Activated CD4-positive, alpha-beta T cell treated with anti-CD3 and anti-CD28 coated beads, Interleukin-10, Interleukin-2, amounts not matched to agents 100 ng/mL and 50 ng/mL, durations not matched to agents 16 hours and 8 hours (primary cell): ENCODE data around the gene LRRC4.

Source experiments
- DNase-seq: peaks from one replicate; pipeline ENCODE4 v3.0.0-alpha.2; 2020

Gene LRRC4

DNA sequence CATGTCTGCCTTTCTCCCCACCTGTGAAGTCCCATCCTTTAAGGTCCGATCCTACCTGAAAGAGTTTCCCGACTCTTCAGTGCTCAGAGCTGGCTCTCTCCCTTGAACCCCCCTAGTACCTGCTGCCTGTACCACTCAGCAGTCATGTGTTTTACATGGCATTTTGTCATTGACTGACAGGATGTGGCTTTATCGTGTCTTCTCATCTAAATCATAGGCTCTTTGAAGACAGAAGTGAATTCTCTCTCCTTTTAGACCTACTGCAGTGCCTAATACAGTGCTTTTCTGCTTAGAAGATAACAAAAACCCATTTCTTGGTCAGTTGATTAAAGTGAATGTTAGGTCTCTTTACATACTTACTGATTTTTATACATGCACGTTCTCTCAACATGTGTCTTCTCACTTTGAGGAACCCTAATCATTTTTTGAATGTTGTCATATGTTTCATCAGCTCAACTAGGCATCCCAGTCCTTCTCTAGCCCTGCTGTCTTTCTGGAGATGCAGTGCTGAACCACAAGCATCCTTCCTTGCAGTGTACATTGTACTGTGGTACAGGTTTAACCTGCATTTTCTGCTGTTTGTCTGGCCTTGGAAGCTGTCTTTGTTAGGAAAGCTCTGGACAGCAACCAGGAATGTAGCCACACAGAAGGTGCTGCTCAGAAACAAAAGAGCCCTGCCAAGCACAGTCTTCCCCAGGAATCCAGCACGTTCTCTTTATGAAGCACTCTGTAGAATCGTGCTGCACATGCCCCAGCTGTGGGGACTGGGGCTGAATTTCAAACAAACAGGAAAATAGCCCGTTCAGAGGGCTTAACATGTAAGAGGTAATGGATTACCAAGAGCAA, 28.1 kb upstream of the LRRC4 start:
- peak; percentile 35 for DNase-seq

DNA sequence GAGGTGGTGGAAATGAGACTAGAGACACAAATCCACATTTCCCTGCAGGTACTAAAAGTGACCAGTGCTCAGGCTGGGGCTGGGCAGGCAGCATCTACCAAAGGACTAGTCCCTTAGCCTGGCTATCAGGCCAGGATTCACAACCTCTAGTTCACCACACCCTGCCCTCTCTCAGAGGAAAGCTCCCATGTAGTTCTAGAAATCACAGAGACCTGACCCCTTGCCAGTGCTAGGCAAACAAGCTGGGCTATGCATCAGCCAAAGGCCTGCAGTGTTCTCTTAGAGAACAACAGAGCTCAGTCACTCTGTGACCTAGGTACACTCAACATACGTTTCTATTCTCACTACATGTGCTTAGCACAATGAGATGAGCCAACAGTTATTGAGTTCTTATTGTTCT, 26.7 kb upstream of the LRRC4 start:
- no peak for DNase-seq

DNA sequence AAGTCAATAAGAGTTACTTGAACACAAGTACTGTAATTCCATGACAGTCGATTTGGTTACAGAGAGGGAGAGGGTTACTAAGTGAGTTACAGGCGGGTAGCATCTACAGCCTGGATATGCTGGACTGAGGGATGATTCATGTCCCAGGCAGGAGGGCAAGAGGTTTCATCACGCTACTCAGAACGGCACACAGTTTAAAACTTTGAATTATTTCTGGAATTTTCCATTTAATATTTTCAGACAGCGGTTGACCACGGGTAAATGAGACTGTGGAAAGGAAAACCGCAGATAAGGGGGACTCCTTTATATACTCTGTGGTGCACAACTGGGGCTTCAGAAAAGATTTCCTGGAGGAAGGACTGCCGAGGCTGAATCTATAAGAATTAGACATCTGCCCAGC, 25.7 kb upstream of the LRRC4 start:
- DNase-seq = no peak

DNA sequence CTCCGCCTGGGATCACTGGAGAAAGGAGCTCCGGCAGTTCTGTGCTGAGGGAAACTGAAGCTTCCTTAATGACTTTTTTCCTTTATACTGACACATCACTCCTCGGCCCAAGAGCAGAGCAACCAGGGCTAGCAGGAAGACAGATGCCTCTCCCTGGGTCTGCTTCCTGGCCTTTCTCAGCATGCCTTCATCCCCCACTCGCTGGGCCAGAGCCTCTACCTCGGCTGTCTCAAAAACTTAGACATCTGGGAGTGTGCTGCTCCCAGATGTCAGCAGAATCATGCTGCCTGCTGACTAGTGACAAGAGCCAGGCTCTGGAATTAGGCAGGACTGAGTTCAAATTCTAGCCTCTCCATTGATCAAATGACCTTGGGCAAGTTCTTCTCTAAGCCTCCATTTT, 24.4 kb upstream of the LRRC4 start:
- DNase-seq = no peak

DNA sequence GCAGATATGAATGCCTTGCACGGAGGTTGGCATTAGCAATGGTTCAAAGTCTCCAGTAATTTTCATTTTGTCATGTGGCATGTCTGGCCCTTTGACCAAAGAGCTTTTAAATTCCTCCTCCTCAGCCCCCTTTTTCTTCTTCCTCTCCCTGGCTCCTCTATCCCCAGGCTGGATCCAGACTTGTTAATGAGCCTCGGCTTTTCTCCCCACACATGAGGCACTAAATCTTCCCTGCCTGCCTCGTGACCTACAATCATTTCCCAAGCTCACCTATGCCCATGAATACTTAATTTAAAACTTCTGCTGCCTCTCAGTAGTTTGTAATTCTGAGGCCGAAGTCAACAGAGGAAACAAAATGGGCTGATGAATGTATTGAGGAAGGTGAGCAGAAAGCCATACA, 23.3 kb upstream of the LRRC4 start:
- no peak for DNase-seq

DNA sequence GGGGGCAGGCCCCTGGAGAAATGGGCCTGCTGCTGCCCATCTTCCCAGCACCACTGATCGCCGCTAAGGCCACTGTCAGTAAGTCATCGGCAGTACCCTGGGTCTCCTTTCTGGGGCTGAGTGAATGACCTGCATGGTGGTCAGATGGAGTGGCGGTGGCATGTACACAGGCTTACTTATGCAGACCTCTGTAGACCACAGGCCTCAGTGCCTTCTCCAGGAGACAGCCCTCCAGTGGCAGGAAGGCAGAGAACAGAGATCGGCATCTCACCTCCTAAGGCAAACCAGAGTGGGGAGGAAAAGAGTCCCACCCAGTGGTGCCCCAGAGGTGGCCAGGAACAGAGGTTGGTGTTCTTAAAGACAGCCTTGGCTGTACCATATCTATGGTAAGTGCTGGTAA, 22.8 kb upstream of the LRRC4 start:
- no peak for DNase-seq

DNA sequence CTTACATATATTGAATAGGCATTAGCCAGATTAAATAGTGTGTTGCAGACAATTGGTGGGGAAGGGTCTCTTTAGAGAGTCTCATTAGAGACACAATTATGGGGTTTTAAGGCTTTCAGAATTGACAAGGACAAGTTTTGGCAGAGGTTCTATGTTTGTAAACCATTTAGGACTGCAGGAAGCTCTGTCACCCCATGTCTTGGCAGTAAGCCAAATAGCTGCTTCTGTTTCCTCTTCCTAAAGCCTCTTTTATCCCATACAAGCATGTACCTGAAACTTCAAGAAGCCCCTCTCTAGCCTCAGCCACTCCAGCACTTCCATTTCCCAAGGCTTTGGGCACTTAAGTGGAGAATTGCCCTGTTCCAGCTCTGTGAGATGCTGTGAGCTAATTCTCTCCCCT, 21.8 kb upstream of the LRRC4 start:
- DNase-seq = no peak

DNA sequence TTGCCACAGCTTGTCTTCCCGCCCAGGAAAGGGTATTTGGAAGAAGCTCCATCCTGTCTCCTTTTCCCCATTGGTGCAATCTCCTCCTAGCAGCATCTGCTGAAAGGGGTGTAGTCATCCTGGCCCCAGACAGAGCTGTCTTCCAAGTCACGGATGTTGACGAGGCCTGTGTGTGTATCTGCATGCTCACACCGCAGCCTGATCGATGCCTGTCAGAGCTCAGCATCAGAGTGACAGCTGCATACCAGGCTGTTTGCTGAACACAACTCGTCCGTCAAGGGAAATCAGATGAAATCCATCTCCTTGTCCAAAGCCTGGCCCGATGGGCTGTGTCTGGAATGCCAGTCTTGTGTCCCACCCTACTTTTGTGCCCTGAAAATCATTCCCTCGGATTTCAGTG, 21.2 kb upstream of the LRRC4 start:
- DNase-seq = no peak

DNA sequence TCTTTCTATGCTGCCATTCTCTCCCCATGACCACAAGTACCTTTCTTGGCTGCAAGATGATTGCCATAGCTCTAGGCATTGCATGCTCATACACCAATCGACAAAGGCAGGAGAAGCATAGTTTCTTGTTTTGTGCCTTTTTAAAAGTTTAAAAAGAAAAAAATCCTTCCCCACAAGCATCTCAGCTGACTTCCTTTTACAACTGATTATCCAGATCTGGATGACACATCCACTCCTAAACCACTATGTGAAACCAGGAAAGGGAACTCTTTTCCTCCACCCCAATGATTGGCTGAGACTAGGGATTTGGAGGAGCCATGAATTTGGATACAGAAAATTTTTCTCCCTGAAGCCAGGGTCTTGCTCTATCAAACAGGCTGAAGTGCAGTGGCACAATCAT, 14.5 kb upstream of the LRRC4 start:
- no peak for DNase-seq

DNA sequence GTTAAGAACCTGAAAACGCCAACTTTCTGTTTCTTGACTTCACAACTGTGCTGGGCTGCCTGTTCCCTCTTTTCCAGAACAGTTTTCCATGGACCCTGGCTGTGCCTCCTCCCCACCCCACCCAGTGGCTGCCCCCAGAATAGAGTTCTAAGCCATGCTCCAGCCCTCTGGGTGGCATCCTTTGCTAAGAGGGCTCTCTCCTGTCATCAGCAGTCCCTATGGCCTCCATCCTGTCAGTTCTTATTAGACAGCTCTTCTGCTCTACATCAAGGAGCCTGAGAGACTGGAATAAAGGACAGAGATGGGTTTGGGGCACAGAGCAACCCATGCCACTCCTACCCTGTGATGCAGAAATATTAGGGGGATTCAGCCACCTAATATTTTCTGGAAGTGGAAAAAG, 13.9 kb upstream of the LRRC4 start:
- no peak for DNase-seq

DNA sequence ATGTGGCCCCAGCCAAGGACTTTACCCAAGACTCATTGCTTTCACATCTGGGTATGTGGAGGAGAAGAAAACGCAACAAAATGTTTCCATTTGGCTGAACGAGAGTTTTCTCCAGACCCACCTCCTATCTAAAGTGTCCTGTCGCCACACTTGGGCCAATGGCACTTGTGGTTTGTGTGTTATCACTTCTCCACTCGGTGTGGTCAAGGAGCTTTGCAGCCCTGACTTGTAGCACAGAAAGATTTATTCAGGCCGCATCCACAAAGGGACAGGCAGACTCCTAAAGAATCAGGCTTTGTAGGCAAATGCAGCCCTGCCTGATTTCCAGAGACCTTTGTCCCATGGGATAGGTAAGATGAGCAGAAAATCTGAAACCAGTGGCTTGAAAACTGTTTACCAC, 12.8 kb upstream of the LRRC4 start:
- DNase-seq = no peak

DNA sequence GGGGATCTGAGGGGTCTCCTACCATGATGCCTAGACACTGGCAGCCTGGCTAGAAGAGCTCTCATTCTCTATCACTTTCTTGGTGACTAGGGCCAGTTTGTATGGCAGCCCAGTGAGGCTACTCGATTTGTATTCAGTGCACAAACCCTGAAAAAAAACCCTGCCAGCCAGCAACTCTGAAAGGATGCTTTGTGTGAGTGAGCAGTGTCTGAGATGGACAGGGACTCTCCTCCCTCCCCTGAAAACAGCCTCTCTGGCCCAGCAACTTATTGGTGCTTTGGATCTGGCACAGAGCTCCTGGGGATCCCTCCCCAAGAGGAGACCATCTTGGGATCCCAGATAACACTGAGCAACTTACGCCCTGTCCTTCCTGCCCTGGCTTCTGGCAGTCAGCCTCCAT, 10.8 kb upstream of the LRRC4 start:
- DNase-seq = no peak

DNA sequence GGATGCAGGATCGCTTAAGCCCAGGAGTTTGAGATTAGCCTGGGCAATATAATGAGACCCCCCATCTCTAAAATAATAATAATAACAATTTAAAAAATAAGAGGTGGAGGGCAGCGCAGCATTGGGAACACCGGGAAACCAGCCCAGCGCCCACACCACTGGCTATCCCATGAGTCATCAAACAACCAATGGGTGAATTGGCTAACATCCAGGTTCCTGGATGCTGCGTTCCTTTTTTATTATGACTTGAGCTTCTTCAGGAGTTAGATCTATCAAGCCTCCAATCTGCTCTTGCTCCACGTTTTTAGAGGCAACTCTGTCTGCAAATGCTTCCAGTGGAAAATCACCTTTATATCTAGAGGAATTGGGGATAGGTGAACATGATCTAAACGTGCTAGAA, 10.0 kb upstream of the LRRC4 start:
- DNase-seq = no peak

DNA sequence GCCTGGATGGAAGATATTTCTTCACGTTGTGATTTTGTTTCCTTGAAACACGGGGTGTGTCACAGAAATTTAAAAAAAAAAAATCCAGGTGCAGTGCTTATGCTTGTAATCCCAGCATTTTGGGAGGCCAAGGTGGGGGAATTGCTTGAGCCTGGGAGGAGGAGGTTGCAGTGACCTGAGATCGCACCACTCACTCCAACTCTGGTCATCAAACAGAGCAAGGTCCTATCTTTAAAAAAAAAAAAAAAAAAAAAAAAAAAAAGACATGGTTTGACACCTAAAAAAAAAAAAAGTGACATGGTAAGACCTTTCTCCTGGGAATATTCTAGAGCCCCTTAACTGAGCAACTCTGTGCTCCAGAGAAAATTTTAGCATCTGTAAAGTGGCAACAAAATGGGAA, 9.0 kb upstream of the LRRC4 start:
- no peak for DNase-seq

DNA sequence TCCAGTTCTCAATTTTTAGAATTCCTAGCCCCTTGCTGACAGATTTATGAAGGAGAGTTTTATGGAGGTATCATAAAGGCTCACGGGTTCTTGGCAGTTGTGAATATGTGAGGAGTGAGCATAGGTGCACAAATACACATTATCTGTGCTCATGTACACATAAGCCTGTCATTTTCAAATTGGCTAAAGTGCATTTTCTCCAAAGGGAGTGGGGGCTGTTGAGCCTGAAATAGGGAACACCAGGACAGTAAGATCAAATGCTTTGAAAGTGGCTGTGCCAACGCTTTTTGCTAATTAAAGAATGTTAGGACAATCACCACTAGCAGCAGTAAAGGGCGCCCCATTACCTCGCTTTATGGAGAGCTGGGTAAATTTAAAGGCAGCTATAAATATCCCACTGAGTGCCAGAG, 8.3 kb upstream of the LRRC4 start:
- no peak for DNase-seq

DNA sequence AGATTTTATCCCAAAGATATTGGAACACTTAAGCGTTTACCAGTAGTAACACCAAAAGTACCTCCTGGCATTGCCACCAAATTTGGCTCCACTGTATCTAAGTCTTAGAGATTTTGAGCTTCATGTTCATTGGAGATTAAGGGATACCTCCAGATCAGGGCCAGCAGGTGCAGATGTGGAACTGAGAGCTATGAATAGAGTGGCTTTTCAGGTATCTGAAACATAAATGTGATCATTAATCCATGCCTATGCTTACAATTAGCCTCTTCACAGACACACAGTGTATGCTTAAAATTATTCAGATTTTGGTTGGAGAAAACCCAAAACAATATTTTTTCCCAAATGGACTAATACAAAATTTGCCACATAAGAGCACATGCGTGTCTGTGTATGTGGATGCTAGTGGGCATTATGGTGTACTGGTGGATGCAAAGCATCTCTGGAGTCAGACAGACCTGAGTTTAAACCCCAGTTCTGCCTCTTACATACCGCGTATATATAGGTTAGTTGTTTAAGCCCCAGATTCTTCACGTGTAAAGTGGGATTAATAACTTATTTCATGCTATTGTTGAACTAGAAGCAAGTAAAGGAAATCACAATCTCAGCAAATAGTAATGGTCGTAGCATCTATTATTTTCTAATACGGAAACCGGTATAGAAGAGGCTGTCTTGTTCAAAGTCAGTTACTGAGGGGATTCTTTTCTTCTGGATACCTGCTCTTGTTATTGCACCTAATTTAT, 6.8 kb upstream of the LRRC4 start:
- no peak for DNase-seq

DNA sequence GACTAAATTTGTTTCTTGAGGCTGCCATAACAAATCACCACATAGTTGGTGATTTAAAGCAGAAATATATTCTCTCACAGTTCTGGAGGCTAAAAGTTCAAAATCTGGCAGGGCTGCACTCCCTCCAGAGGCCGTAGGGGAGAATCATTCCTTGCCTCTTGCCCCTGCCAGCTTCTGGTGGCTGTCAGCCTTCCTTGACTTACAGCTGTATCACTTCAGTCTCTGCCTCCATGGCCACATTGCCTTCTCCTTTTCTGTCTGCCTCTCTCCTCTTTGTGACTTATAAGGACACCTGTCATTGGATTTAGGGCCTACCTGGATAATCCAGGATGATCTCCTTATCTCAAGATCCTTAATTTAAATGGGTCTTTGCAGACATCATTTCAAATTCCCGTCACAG, 5.8 kb upstream of the LRRC4 start:
- DNase-seq = no peak

DNA sequence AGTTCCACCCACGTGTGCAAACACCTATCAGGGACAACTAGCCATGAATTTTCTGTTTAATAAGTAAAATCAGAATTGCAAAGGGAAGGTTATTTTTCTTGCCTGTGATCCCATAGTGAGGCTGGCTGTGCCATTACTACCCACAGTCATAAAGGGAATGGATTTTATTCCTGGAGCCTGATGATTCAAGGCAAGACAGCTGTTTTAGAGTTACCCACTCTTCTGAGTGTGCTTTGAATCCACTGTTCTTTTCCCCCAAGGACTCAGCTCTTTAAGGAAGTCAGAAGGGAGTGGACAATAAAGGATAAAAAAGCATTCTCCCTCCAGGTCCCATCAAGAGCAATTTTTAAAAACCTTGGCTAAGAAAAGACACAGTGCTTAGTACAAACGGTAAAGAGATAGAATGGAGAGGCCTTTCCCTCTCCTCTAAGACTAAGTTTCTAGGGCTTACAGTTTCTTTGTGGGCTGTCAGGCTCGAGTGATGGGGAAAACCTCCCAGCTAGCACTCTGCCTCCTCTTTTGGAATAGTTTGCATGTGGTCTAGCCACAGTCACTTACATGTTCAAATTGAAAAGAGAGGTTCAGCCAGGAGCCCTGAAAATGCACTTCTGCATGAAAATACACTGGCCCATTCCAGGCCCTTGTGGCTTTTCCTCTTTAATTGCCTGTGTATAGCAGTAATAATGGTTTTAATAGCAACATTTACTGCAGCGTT, 5.1 kb upstream of the LRRC4 start:
- DNase-seq = no peak

DNA sequence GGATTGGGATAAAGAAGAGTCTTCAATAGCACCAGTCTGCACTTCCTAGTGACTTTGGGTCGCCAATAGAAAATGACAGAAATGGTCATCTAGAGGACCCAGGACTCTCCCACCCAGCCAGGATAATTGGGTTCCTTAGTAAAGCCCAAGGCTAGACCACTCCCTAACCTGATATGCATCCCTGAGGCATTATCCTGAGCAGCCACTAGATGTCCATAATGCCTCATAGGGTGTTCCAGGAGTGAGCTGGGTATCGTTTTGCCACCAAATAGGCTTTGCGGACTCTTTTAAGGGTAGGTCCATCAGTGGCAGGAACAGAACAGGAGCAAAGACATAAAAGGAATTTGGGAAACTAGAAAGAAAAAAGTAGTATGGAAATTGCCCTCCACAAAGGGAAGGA, 4.5 kb upstream of the LRRC4 start:
- DNase-seq = no peak

DNA sequence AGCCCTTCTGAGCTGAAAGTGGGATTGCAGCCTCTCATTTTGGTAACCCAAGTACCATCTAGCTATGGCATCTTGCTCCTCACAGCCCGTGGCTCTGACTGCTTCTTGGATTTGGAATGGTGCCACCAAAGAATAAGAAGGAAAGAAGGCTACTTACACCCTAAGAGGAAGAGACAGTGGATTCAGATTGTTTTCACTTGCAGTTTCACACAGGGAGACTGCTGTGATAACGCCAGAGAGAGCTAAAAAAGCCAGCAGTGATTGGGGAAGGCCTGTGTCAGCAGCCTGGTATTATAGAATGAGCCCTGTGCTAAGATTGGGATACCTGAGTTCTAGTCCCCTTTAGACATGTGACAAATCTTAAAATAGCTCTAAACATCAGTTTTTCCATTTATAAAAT, 3.6 kb upstream of the LRRC4 start:
- DNase-seq = no peak

DNA sequence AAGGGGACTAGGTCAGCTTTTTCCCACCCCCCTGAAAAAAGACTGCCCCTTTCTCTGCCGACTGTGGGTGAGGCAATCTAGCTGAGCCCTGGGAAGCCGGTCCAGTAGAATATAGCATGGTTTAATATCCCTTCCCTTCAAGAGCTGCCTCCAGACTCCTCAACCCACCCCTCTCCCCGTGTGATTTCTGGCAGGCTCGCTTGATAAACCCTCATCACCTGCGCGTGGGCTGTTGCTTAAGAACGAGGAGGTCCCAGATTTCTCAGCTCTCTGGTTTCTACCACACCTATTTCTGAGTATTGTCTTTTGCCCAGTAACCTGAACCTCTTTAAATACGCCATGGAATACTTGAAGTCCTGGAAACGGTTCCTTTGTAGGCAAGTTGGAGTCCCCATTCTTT, 2.0 kb upstream of the LRRC4 start:
- no peak for DNase-seq

DNA sequence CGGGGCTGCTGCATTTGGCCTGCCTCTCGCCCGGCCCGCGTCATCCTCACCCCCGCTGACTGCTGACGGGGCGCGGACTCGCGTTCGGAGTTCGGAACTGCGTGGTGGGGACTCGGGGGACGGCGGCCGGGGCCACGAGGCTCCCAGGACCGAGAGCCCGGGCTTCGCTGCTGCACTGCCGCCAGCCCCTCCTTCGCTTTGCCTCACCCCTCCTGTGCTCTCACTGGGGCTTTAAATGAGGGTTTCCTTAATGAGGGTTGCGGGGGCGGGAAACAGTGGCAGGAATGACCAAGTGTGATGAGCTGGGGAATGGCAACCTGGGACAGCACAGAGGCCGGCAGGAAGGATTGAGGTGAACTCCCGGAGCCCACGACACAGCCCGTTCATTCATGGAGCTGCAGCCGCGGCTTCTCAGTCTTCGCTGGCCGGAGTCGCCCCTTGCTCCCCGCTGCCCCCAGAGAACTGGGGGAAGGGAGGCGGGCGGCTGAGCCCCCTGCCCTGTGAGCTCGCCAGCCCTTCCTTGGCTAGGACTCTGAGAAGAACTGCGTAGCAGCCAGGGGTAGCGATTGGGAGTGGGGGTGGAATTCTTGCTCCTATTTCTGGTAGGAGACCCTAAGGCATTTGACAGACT, 1.5 kb upstream of the LRRC4 start:
- no peak for DNase-seq

DNA sequence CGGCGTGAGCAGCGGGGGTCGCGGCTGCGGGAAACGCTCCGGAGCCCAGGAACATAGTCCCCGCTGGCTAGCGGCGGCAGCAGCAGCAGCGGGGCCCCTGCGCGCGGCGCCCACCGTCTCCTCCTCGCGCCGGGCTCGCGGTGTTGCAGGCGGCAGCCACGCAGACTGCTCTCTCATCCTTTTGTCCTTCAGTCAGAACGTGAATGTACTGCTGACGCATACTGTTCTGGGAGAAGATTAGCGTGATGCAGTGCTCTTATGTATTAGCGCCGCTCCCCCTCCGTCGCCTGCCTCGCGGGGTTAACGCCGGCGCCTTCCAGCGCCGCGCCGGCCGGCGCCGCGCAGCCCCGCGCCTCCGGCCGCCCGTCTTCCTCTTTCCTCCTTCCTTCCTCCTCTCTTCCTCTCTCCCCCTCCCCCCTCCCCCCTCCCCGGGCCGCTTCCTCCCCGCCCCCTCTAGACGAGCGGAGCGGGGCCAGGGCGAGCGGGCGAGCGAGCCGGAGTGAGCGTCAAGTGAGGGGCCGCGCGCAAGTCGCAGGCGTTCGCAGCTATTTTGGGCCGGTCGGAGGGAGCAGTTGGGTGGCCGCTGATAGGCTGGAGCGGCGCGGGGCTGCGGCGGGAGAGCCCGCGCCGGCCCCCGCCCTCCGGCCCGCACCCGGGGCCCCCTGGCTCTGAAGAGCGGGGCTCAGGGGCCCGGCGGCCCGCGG, 816 bp upstream of the LRRC4 start:
- peak; percentile 84 for DNase-seq
